ENCODE data around the gene CSTPP1.
A peak's percentile ranks its signal among the peaks of the same experiment; 100 is the strongest.
"Not testable (repeated sequence)": the region's sequence is repeated elsewhere in the genome, so short reads cannot be mapped to it uniquely, and the experiment has no call there.

CSTPP1 gene

DNA sequence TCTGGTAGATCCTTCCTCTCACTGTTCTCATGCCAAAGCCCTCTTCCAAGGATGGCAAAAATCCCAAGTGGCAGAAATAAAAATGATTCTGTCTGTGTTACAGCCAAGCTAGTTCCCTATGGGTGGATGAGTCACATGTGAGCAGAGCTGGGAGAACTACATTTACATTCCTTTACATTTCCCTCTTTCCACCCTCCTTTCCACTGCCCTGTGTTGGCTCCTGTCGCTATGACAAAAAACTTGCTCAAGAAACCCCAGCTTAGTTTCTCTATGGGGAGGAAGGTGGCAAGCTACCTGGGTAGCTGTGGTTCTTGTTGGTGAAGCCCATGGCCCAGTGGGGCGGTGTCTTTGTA, 268.1 kb downstream of the CSTPP1 start:
- no peaks in the 10 kb centered on the region for H3K27me3 ChIP-seq (ENCODE audit: control insufficient read depth in 1 of 2, insufficient read depth in 2 of 2, low read length in 2 of 2)
- H3K27ac ChIP-seq (ENCODE audit: low read length): peak overlapping the region; percentile 12
- H3K9me3 ChIP-seq (ENCODE audit: control insufficient read depth in 2 of 2, low read length in 2 of 2): no peaks in the 10 kb centered on the region
- H3K4me1 ChIP-seq (ENCODE audit: control insufficient read depth, insufficient read depth, low read length): peaks cover 4% of the 10 kb centered on the region
- no peak overlapping the region for H3K9ac ChIP-seq (ENCODE audit: low read length in 2 of 2)
- peak overlapping the region in 1 of 2 donors; percentile 31 for H3K4me3 ChIP-seq (ENCODE audit: low read length in 2 of 2)
- no peaks in the 10 kb centered on the region for H3K36me3 ChIP-seq (ENCODE audit: control insufficient read depth in 2 of 2, insufficient read depth in 2 of 2, low read length in 2 of 2)

DNA sequence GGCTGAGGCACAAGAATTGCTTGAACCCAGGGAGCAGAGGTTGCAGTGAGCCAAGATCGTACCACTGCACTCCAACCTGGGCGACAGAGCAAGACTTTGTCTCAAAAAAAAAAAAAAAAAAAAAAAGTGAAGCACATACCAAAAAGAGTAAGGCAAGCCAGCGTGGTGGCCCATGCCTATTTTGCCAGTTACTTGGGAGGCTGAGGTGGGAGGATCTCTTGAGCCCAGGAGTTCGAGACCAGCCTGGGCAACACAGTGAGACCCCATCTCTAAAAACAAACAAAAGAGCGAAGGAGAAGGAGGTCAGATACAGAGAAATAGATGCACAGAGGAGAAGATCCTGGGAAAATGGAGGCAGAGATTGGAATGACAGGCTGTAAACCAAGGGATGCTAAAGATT, 270.0 kb downstream of the CSTPP1 start:
- not testable (repeated sequence) for H3K36me3 ChIP-seq (ENCODE audit: control insufficient read depth in 2 of 2, insufficient read depth in 2 of 2, low read length in 2 of 2); H3K27ac ChIP-seq (ENCODE audit: low read length); H3K9ac ChIP-seq (ENCODE audit: low read length in 2 of 2); H3K27me3 ChIP-seq (ENCODE audit: control insufficient read depth in 1 of 2, insufficient read depth in 2 of 2, low read length in 2 of 2); H3K4me1 ChIP-seq (ENCODE audit: control insufficient read depth, insufficient read depth, low read length); H3K9me3 ChIP-seq (ENCODE audit: control insufficient read depth in 2 of 2, low read length in 2 of 2); H3K4me3 ChIP-seq (ENCODE audit: low read length in 2 of 2)

DNA sequence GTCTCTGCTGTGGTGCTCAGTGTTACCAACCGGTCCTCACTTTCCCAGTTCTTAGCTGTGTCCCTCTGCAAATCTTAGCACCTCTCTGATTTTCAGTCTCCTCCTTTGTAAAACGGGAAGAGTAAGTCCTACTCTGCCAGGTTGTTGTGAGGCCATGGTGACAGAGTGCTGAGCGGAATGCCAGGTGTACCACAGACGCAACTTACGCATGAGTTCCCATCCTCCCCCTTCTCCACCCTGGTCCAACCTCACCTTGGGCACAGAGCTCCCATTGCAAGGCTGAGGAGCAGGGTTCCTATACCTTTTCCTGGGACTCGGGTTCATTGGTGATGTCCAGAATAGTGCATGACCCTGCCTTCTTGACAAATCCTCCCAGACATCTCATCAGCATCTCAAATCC, 270.9 kb downstream of the CSTPP1 start:
- no peaks in the 10 kb centered on the region for H3K9me3 ChIP-seq (ENCODE audit: control insufficient read depth in 2 of 2, low read length in 2 of 2)
- no peaks in the 10 kb centered on the region for H3K36me3 ChIP-seq (ENCODE audit: control insufficient read depth in 2 of 2, insufficient read depth in 2 of 2, low read length in 2 of 2)
- H3K27ac ChIP-seq (ENCODE audit: low read length): no peak overlapping the region
- no peak overlapping the region for H3K4me3 ChIP-seq (ENCODE audit: low read length in 2 of 2)
- H3K4me1 ChIP-seq (ENCODE audit: control insufficient read depth, insufficient read depth, low read length): peaks cover 4% of the 10 kb centered on the region
- H3K27me3 ChIP-seq (ENCODE audit: control insufficient read depth in 1 of 2, insufficient read depth in 2 of 2, low read length in 2 of 2): no peaks in the 10 kb centered on the region
- H3K9ac ChIP-seq (ENCODE audit: low read length in 2 of 2): no peak overlapping the region

DNA sequence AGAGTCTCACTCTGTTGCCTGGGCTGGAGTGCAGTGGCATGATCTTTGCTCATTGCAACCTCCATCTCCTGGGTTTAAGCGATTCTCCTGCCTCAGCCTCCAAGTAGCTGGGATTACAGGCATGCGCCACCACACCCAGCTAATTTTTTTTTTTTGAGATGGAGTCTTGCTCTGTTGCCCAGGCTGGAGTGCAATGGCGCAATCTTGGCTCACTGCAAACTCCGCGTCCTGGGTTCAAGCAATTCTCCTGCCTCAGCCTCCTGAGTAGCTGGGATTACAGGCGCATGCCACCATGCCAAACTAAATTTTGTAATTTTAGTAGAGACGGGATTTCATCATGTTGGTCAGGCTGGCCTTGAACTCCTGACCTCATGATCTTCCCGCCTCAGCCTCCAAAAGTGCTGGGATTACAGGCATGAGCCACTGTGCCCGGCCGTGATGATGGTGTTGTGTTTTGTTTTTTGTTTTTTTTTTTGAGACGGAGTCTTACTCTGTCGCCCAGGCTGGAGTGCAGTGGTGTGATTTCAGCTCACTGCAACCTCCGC, 271.5 kb downstream of the CSTPP1 start:
- H3K4me3 ChIP-seq (ENCODE audit: low read length in 2 of 2); H3K4me1 ChIP-seq (ENCODE audit: control insufficient read depth, insufficient read depth, low read length); H3K27me3 ChIP-seq (ENCODE audit: control insufficient read depth in 1 of 2, insufficient read depth in 2 of 2, low read length in 2 of 2); H3K36me3 ChIP-seq (ENCODE audit: control insufficient read depth in 2 of 2, insufficient read depth in 2 of 2, low read length in 2 of 2); H3K27ac ChIP-seq (ENCODE audit: low read length); H3K9ac ChIP-seq (ENCODE audit: low read length in 2 of 2); H3K9me3 ChIP-seq (ENCODE audit: control insufficient read depth in 2 of 2, low read length in 2 of 2): not testable (repeated sequence)

DNA sequence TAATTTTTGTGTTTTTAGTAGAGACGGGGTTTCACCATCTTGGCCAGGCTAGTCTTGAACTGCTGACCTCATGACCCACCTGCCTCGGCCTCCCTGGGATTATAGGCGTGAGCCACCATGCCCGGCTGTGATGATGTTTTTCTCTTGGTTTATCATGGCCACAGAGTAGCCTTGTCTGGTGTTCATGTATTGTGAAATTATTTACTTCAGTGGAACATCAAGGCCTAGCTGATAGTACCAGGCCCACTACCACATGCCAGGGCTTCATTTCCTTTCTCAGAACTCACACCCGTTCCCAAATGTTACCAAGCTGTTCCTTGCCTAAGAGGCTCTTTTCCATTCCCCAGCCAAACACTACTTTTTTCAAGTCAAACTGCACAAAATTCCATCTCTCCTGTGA, 272.1 kb downstream of the CSTPP1 start:
- no peak overlapping the region for H3K9ac ChIP-seq (ENCODE audit: low read length in 2 of 2)
- H3K4me3 ChIP-seq (ENCODE audit: low read length in 2 of 2): no peak overlapping the region
- H3K27ac ChIP-seq (ENCODE audit: low read length): no peak overlapping the region
- H3K9me3 ChIP-seq (ENCODE audit: control insufficient read depth in 2 of 2, low read length in 2 of 2): no peaks in the 10 kb centered on the region
- peaks cover 8% of the 10 kb centered on the region for H3K4me1 ChIP-seq (ENCODE audit: control insufficient read depth, insufficient read depth, low read length)
- H3K27me3 ChIP-seq (ENCODE audit: control insufficient read depth in 1 of 2, insufficient read depth in 2 of 2, low read length in 2 of 2): no peaks in the 10 kb centered on the region
- no peaks in the 10 kb centered on the region for H3K36me3 ChIP-seq (ENCODE audit: control insufficient read depth in 2 of 2, insufficient read depth in 2 of 2, low read length in 2 of 2)
